HG03139 (cell line): Measurements from ENCODE around the gene SATL1.
A peak's percentile ranks its signal among the peaks of the same experiment; 100 is the strongest.
"Not testable (repeated sequence)": the region's sequence is repeated elsewhere in the genome, so short reads cannot be mapped to it uniquely, and the experiment has no call there.

ENCODE experiments used
- ATAC-seq: cut with Tn5 transposase; IDR thresholded peaks from one replicate; pipeline ENCODE4 v1.9.1; 2021; ENCODE audit not compliant: unreplicated experiment

The SATL1 gene

GRCh38 chrX:85243761-85244449, at the start of gene SATL1, which contains the start of gene ZNF711:
TSS of gene SATL1 (minus strand) at chrX:85243779. CDS start at chrX:85108968, 134,811 bp downstream.
TSS of gene ZNF711 (plus strand) at chrX:85243991. CDS start at chrX:85247573, 3,582 bp downstream.
- peak; percentile 39 for ATAC-seq

GRCh38 chrX:85288992-85289723, 45.6 kb upstream of the SATL1 start:
- ATAC-seq = no peak

GRCh38 chrX:85285286-85285685, 41.7 kb upstream of the SATL1 start:
- ATAC-seq = not testable (repeated sequence)

- peak; percentile 18 for ATAC-seq
These were observed 1.1 kb upstream of the SATL1 start for GRCh38 chrX:85244450-85245211.

GRCh38 chrX:85243155-85243554, 424 bp downstream of the SATL1 start:
- ATAC-seq = no peak

- no peak for ATAC-seq
These were observed 20.2 kb downstream of the SATL1 start for GRCh38 chrX:85223359-85223758.

- ATAC-seq = no peak
These were observed 22.2 kb downstream of the SATL1 start for GRCh38 chrX:85221361-85221760.

GRCh38 chrX:85215946-85216345, 27.6 kb downstream of the SATL1 start:
- ATAC-seq = no peak

- no peak for ATAC-seq
These were observed 29.6 kb downstream of the SATL1 start for GRCh38 chrX:85213792-85214530.

GRCh38 chrX:85203461-85203970, 40.1 kb downstream of the SATL1 start:
- ATAC-seq = no peak

GRCh38 chrX:85196319-85196718, 47.3 kb downstream of the SATL1 start:
- no peak for ATAC-seq

- ATAC-seq = no peak
These were observed 83.9 kb downstream of the SATL1 start for GRCh38 chrX:85159644-85160043.

GRCh38 chrX:85140964-85141363, 102.6 kb downstream of the SATL1 start:
- ATAC-seq = no peak

GRCh38 chrX:85139422-85139821, 104.2 kb downstream of the SATL1 start:
- ATAC-seq = no peak

GRCh38 chrX:85136409-85136808, 107.2 kb downstream of the SATL1 start:
- ATAC-seq = no peak

GRCh38 chrX:85115252-85115651, 128.3 kb downstream of the SATL1 start:
- no peak for ATAC-seq

- no peak for ATAC-seq
These were observed 128.8 kb downstream of the SATL1 start for GRCh38 chrX:85114776-85115175.

GRCh38 chrX:85114171-85114570, 129.4 kb downstream of the SATL1 start:
- no peak for ATAC-seq

GRCh38 chrX:85113746-85114145, 129.8 kb downstream of the SATL1 start:
- ATAC-seq = no peak

GRCh38 chrX:85112293-85112692, 131.3 kb downstream of the SATL1 start:
- no peak for ATAC-seq

- ATAC-seq = no peak
These were observed 132.2 kb downstream of the SATL1 start for GRCh38 chrX:85111347-85111746.
